Measurements from ENCODE around the gene CCDC34.
"Not testable (repeated sequence)": the region's sequence is repeated elsewhere in the genome, so short reads cannot be mapped to it uniquely, and the experiment has no call there.

GRCh38 chr11:27322196-27322595 lies 40.8 kb downstream of the CCDC34 start:
- not testable (repeated sequence) for TF ChIP-seq CTCF (conservative IDR thresholded peaks at IDR 0.05; ENCODE audit: low read depth, low read length); POLR2A (IDR thresholded peaks at IDR 0.05; ENCODE audit: low read depth, low read length); ELK1 (IDR thresholded peaks at IDR 0.05; ENCODE audit: borderline replicate concordance, low read depth, low read length); SMC3 (IDR thresholded peaks at IDR 0.05; ENCODE audit: low read depth, low read length); CEBPB (IDR thresholded peaks at IDR 0.05; ENCODE audit: low read depth, low read length); RAD21 (IDR thresholded peaks at IDR 0.05; ENCODE audit: low read length); RFX5 (IDR thresholded peaks at IDR 0.05; ENCODE audit: low read depth, low read length); RCOR1 (IDR thresholded peaks at IDR 0.05; ENCODE audit: insufficient replicate concordance, low read length)

Data from IMR-90 (cell line).